Stimulated activated CD4-positive, alpha-beta T cell treated with anti-CD3 and anti-CD28 coated beads, Interleukin-2, amount 100 ng/mL, for 4 hours (primary cell): ENCODE measurements around the gene CAPN10.

Source experiments
- DNase-seq: peaks from one replicate; pipeline ENCODE4 v3.0.0-alpha.2; 2020; ENCODE audit warnings: low read depth

CAPN10 gene

DNA sequence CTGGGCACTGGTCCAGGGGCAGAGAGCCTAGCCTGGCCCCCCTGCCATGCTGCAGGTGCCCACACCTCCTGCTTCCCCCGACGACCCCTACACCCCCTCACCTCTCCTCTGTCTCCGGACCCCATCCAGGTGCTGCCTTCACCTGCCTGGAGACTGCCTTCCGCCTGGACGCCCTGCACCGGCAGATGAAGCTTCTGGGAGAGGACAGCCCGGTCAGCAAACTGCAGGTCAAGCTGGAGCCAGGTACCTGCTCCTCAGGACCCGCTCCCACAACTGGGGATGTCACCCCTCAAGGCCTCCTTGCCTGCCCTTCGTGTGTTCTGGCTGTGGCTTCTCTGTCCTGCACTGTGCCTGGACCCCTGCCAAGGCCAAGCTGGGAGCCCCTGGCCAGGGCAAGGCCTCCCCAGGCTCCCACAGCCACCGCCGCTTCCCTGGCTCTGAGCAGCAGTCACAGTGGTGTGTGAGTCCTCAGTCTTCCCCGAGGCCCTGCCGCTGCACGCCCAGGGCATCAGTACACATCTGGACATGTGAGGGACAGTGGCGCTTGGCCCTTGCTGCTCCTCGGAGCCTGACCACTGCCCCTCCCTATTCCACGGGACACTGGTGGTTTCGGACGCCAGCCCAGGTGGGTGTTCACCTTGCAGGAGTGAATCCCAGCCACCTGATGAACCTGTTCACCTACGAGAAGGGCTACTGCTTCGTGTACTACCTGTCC lies 12.0 kb upstream of the CAPN10 start:
- no peak for DNase-seq

DNA sequence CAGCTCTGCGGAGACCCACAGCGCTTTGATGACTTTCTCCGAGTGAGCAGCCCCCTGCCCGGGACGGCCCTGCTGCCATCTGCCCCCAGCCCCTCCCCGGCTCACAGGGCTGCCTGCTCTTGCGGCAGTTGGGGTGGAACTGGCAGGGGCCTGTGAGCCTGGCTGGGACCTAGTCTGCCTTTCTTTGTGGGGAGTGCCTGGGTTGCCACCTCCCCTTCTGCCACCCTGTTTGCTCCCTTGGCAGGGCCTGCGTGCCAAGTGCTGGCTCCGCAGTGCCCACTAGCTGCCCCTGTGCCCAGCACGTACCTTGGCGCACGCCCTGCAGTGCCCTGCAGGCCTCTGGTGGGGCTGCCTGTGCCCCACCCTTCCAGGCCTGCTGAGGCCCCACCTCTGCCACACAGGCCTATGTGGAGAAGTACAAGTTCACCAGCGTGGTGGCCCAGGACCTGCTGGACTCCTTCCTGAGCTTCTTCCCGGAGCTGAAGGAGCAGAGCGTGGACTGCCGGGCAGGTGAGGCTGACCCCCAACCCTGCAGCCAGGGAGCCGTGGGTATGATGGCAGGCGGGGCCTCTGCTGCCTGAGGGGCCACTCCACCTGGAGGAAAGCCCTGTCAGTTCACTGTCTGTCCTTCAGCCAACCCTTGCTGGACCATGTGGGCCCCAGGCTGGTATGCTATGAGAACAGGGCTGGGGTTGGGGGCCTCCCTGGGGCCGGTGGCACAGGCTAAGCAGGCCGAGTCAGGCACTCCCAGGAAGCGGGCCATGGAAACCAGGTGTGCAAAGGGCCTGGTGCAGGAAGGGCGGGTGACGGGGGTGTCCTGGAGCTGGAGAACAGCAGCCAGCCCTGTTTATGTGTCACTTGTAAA lies 11.2 kb upstream of the CAPN10 start:
- no peak for DNase-seq

DNA sequence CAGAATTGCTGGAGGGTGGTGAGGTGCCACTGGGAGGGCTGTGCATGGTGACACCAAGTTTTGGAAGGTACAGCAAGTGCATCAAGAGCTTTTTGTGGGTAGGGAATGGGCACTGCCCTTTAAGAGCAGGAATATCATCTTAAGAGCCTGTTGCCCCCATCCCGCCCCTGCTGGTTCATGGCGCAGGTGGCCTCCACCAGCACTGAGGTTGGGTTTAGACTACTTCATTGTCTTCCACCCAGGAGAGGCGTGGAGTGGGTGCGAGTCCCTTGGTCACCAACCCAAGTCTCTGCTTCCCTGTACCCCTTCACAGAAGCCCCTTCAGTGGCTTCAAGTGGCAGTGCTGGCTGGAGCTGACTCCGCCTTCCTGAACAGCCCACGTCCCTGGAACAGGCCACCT lies 10.5 kb upstream of the CAPN10 start:
- no peak for DNase-seq

GRCh38 chr2:240576436-240577205 lies 9.9 kb upstream of the CAPN10 start:
- DNase-seq = no peak

GRCh38 chr2:240577281-240578109 lies 9.0 kb upstream of the CAPN10 start:
- DNase-seq = no peak

- no peak for DNase-seq
These were observed 8.5 kb upstream of the CAPN10 start for GRCh38 chr2:240578110-240578450.

DNA sequence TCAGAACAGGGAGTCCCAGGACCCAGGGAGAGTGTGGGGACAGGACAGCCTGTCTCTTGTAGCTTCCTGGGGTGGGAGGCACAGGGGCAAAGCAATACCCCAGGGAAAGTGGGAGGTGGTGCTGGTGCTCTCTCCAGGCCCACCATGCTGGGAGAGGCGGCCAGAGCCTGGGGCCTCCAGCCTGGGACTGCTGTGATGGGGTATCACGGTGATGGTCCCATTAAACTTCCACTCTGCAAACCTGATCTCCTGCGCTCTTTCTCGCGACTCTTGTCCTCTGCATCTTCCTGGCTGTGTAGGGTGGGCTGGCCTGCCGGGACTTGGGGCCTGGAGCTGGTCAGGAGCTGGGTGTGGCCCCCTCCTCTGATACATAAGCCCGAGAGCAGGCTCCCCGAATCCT lies 8.0 kb upstream of the CAPN10 start:
- no peak for DNase-seq

GRCh38 chr2:240579071-240579762 lies 7.3 kb upstream of the CAPN10 start:
- DNase-seq = no peak

- peak; percentile 63 for DNase-seq
These were observed 6.5 kb upstream of the CAPN10 start for GRCh38 chr2:240579771-240580614.

GRCh38 chr2:240581811-240582210 lies 4.7 kb upstream of the CAPN10 start:
- no peak for DNase-seq

- no peak for DNase-seq
These were observed 3.8 kb upstream of the CAPN10 start for GRCh38 chr2:240582781-240583180.

GRCh38 chr2:240583774-240584173 lies 2.8 kb upstream of the CAPN10 start:
- no peak for DNase-seq

- DNase-seq = no peak
These were observed 2.0 kb upstream of the CAPN10 start for GRCh38 chr2:240584486-240585031.

DNA sequence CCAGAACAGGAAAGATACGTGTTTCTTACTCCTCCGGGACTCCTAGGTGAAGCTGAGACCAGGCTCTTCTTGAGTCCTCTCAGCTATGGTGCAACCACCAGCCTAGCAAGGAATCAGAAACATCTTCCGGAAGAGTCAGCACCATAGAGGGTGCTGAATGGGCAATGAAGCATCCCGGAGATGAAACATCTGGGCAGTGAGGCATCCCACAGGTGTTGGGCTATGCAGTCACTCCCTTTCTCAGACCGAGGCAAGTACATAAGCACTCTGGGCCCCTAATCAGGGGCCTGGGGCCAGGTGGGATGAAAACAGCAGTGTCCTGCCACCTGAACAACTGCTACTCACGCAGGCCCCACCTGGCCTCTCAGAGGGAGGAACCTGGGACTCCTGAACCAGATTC lies 1.4 kb upstream of the CAPN10 start:
- no peak for DNase-seq

- no peak for DNase-seq
These were observed 795 bp upstream of the CAPN10 start for GRCh38 chr2:240585681-240586197.

DNA sequence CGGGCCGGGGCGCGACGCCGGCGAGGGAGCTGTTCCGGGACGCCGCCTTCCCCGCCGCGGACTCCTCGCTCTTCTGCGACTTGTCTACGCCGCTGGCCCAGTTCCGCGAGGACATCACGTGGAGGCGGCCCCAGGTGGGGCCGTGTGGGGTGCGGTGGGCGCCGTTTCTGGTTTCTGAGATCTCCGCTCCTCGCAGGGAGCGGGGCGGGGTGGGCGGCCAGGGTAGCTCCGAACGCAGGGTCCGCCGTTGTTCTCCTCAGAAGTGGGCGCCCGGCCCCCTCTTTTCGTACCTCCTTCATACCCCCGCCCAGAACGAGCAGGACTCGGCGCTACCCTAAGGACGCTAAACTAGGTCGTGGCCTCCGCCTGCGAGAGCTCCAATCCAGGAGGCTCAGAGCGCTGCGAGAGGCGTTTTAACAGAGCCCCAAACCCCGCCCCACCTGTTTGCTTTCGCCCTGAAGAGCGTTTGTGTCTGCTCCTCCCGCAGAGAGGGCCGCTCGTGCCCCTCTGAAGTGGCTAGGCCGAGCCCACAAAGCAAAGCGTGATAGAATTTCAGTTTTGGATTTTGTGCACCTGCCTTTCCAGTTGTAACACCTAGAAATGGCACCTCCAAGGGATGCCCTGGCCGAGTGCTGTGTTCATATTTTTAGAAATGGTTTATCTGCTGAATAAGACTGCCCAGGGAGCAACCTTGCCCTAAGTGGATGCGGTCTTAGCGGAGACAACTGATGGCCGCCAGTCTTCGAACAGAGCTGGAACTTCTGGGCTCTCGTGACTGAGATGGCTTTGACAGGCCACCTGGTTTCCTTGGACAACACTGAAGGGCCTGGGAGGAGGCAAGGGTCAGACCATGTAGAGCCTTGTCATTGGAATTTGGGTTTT lies 626 bp downstream of the CAPN10 start:
- DNase-seq = peak; percentile 29

GRCh38 chr2:240588006-240588655 lies 1.6 kb downstream of the CAPN10 start:
- DNase-seq = no peak

DNA sequence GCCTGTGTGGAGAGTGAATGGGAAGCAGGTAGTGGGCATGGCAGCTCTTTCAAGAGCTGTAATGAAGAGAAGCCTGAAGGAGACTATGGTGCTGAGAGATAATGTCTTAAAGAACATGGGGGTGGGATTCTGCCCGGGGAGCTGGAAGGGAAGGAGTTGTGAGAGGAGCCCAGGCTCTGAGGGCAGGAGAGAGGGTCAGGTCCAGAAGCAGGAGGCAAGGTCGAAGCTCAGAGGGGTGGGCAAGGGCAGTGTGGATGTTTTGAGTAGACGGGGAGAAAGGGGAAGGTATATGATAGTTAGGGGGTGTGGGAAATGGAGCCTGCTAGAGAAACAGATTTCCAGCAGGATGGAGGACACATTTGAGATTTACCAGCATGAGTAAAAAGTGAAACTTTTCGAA lies 2.1 kb downstream of the CAPN10 start:
- DNase-seq = no peak
